ENCODE results near the gene SLC7A4. TPM values are rescaled to one million over a fixed set of nuclear protein-coding genes. Genes with fewer than 3 reads are reported as not detected.

The SLC7A4 gene
- total and polyA plus RNA-seq, 4 donors = 0.15 TPM; not detected in 3

DNA sequence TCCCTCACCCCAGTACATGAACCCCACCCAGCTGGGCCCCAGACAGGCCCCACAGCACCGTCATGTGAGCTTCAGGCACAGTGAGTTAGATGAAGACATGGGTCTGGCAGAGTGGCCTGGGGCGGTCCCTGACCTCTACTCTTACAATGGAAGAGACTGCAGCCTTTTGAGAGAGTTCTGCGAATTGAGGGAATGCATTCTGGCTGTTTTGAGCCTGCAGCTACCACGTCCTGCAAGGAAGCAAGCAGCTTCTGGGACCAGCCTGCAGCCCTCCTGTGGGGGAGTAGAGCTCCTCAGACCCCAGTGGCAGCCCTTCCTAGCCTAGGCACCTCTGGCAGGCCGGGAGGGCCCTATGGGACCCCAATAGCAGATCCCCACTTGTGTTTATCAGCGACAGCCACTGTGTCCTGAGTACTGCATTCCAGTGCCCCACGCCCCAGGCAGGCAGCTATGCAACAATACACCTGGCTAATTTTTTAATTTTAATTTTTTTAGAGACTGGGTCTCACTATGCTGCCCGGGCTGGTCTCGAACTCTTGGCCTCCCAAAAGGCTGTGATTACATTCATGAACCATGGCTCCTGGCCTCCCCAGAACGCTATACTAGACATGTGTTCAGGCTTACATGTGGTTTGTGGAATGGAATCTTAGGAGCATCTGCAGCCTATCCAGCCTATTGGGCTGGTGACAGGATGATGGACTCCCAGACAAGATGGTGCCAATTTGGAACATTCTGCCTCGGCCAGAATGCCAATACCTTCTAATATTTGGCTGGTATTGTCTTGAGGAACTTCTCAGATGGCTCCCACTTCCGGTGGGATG lies 717 bp upstream of the SLC7A4 start:
- Histone ChIP-seq H3K36me3 (ENCODE audit: control insufficient read depth in 1 of 2, insufficient read depth in 2 of 2, low read length in 1 of 2) (no peaks in the 10 kb centered on the region), H3K4me3 (ENCODE audit: low read length in 2 of 2) (no peak overlapping the region), H3K4me1 (ENCODE audit: control insufficient read depth in 1 of 2, insufficient read depth in 2 of 2, low read length in 2 of 2) (no peaks in the 10 kb centered on the region), H3K27ac (ENCODE audit: low read depth in 1 of 2, low read length in 2 of 2) (no peak overlapping the region), H3K27me3 (ENCODE audit: control insufficient read depth in 1 of 2, insufficient read depth in 2 of 2, low read length in 1 of 2) (no peaks in the 10 kb centered on the region), H3K9me3 (ENCODE audit: control insufficient read depth, low read length) (no peaks in the 10 kb centered on the region)
- ATAC-seq (ENCODE audit: low FRiP score) (no peak), DNase-seq (no peak)
- intact Hi-C loops (cut with DNase I) = no loop called here
- WGBS, 2 donors = 85 to 86% methylated on average over 12 of the region's 12 CpGs

DNA sequence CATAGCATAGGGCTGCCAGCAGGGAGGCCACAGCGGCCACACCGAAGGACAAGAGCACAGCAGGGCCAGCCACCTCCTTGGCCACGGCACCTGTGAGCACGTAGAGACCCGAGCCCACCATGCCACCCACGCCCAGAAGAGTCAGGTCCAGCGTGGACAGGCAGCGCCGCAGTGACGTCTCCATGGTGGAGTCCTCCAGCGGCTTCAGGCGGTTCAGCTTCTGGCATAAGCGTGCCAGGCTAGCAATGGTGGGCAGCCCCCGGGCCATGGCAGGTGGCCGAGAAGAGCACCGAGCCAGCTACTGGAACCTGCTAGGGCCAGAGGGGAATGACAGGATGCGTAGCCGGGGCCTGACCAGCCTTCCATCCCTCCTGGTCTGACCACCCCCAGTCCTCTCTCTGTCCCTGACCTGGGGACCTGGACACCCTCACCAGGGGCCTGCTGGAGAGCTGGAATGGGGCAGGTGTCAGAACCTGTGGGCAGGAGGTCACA lies 770 bp downstream of the SLC7A4 start:
- H3K27me3 ChIP-seq (ENCODE audit: control insufficient read depth in 1 of 2, insufficient read depth in 2 of 2, low read length in 1 of 2) = no peaks in the 10 kb centered on the region
- no peak for ATAC-seq (ENCODE audit: low FRiP score)
- intact Hi-C loops (cut with DNase I) = no loop called here
- H3K4me3 ChIP-seq (ENCODE audit: low read length in 2 of 2) = no peak overlapping the region
- no peak overlapping the region for H3K27ac ChIP-seq (ENCODE audit: low read depth in 1 of 2, low read length in 2 of 2)
- no peaks in the 10 kb centered on the region for H3K9me3 ChIP-seq (ENCODE audit: control insufficient read depth, low read length)
- no peaks in the 10 kb centered on the region for H3K4me1 ChIP-seq (ENCODE audit: control insufficient read depth in 1 of 2, insufficient read depth in 2 of 2, low read length in 2 of 2)
- no peak for DNase-seq
- H3K36me3 ChIP-seq (ENCODE audit: control insufficient read depth in 1 of 2, insufficient read depth in 2 of 2, low read length in 1 of 2) = no peaks in the 10 kb centered on the region
- 84 to 90% methylated on average over 17 to 18 of the region's 18 CpGs for WGBS, 2 donors

- ATAC-seq (ENCODE audit: low FRiP score) (no peak), DNase-seq (no peak)
- WGBS, 2 donors = 93% methylated on average over 40 of the region's 40 CpGs
- H3K4me3 ChIP-seq (ENCODE audit: low read length in 2 of 2) = no peak overlapping the region
- no peak overlapping the region for H3K27ac ChIP-seq (ENCODE audit: low read depth in 1 of 2, low read length in 2 of 2)
- H3K36me3 ChIP-seq (ENCODE audit: control insufficient read depth in 1 of 2, insufficient read depth in 2 of 2, low read length in 1 of 2) = no peaks in the 10 kb centered on the region
- H3K27me3 ChIP-seq (ENCODE audit: control insufficient read depth in 1 of 2, insufficient read depth in 2 of 2, low read length in 1 of 2) = no peaks in the 10 kb centered on the region
- H3K4me1 ChIP-seq (ENCODE audit: control insufficient read depth in 1 of 2, insufficient read depth in 2 of 2, low read length in 2 of 2) = no peaks in the 10 kb centered on the region
- no peaks in the 10 kb centered on the region for H3K9me3 ChIP-seq (ENCODE audit: control insufficient read depth, low read length)
- intact Hi-C loops (cut with DNase I) = no loop called here
These were observed 1.5 kb downstream of the SLC7A4 start for GRCh38 chr22:21030621-21031544.

GRCh38 chr22:21030032-21030431 lies 2.3 kb downstream of the SLC7A4 start:
- H3K9me3 ChIP-seq (ENCODE audit: control insufficient read depth, low read length) = no peaks in the 10 kb centered on the region
- H3K27ac ChIP-seq (ENCODE audit: low read depth in 1 of 2, low read length in 2 of 2) = no peak overlapping the region
- no peaks in the 10 kb centered on the region for H3K27me3 ChIP-seq (ENCODE audit: control insufficient read depth in 1 of 2, insufficient read depth in 2 of 2, low read length in 1 of 2)
- H3K4me1 ChIP-seq (ENCODE audit: control insufficient read depth in 1 of 2, insufficient read depth in 2 of 2, low read length in 2 of 2) = no peaks in the 10 kb centered on the region
- 94 to 95% methylated on average over 15 of the region's 15 CpGs for WGBS, 2 donors
- no peak for ATAC-seq (ENCODE audit: low FRiP score)
- no peak overlapping the region for H3K4me3 ChIP-seq (ENCODE audit: low read length in 2 of 2)
- H3K36me3 ChIP-seq (ENCODE audit: control insufficient read depth in 1 of 2, insufficient read depth in 2 of 2, low read length in 1 of 2) = no peaks in the 10 kb centered on the region
- no peak for DNase-seq
- intact Hi-C loops (cut with DNase I) = no loop called here

DNA sequence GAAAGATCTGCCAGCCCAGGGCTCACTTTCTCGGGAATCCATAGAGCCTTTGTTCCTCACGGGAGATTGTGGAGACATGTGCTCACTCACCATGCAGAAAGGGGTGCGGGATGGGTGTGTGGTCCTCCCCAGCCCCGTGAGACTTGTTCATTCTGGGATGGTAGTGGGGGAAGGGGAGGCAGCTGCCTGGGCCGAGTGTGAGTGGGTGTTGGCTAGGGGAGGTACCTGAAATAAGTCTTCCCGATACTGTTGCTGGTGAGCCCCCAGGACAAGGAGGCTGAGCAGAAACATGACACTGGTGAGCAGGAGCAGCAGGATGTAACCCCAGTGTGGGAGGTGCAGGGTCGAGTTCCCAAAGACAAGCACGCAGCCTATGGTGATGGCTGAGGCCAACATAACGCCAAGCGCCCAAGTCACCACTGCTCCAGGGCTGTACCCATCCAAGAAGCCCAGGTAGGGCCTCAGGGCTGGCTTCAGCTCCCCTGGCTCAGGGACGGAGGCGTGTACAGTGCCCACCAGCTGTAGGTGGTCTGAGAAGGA lies 2.8 kb downstream of the SLC7A4 start:
- H3K36me3 ChIP-seq (ENCODE audit: control insufficient read depth in 1 of 2, insufficient read depth in 2 of 2, low read length in 1 of 2) = no peaks in the 10 kb centered on the region
- ATAC-seq (ENCODE audit: low FRiP score) = no peak
- intact Hi-C loops (cut with DNase I) = no loop called here
- no peak overlapping the region for H3K4me3 ChIP-seq (ENCODE audit: low read length in 2 of 2)
- no peak overlapping the region for H3K27ac ChIP-seq (ENCODE audit: low read depth in 1 of 2, low read length in 2 of 2)
- 73 to 77% methylated on average over 12 of the region's 12 CpGs for WGBS, 2 donors
- H3K27me3 ChIP-seq (ENCODE audit: control insufficient read depth in 1 of 2, insufficient read depth in 2 of 2, low read length in 1 of 2) = no peaks in the 10 kb centered on the region
- no peaks in the 10 kb centered on the region for H3K9me3 ChIP-seq (ENCODE audit: control insufficient read depth, low read length)
- DNase-seq = no peak
- no peaks in the 10 kb centered on the region for H3K4me1 ChIP-seq (ENCODE audit: control insufficient read depth in 1 of 2, insufficient read depth in 2 of 2, low read length in 2 of 2)

- Histone ChIP-seq H3K4me3 (ENCODE audit: low read length in 2 of 2) (no peak overlapping the region), H3K4me1 (ENCODE audit: control insufficient read depth in 1 of 2, insufficient read depth in 2 of 2, low read length in 2 of 2) (no peaks in the 10 kb centered on the region), H3K27ac (ENCODE audit: low read depth in 1 of 2, low read length in 2 of 2) (no peak overlapping the region), H3K36me3 (ENCODE audit: control insufficient read depth in 1 of 2, insufficient read depth in 2 of 2, low read length in 1 of 2) (no peaks in the 10 kb centered on the region), H3K27me3 (ENCODE audit: control insufficient read depth in 1 of 2, insufficient read depth in 2 of 2, low read length in 1 of 2) (no peaks in the 10 kb centered on the region), H3K9me3 (ENCODE audit: control insufficient read depth, low read length) (no peaks in the 10 kb centered on the region)
- no peak for DNase-seq
- 94 to 96% methylated on average over 13 of the region's 13 CpGs for WGBS, 2 donors
- ATAC-seq (ENCODE audit: low FRiP score) = no peak
- intact Hi-C loops (cut with DNase I) = no loop called here
These were observed 3.8 kb downstream of the SLC7A4 start for GRCh38 chr22:21028277-21029251.

GRCh38 chr22:21026783-21027692 lies 5.3 kb downstream of the SLC7A4 start:
- WGBS, 2 donors = 47 to 54% methylated on average over 14 of the region's 14 CpGs
- DNase-seq (no peak), ATAC-seq (ENCODE audit: low FRiP score) (no peak)
- Histone ChIP-seq H3K27ac (ENCODE audit: low read depth in 1 of 2, low read length in 2 of 2) (no peak overlapping the region), H3K4me3 (ENCODE audit: low read length in 2 of 2) (no peak overlapping the region), H3K4me1 (ENCODE audit: control insufficient read depth in 1 of 2, insufficient read depth in 2 of 2, low read length in 2 of 2) (no peaks in the 10 kb centered on the region), H3K9me3 (ENCODE audit: control insufficient read depth, low read length) (no peaks in the 10 kb centered on the region), H3K36me3 (ENCODE audit: control insufficient read depth in 1 of 2, insufficient read depth in 2 of 2, low read length in 1 of 2) (no peaks in the 10 kb centered on the region), H3K27me3 (ENCODE audit: control insufficient read depth in 1 of 2, insufficient read depth in 2 of 2, low read length in 1 of 2) (no peaks in the 10 kb centered on the region)
- intact Hi-C loops (cut with DNase I) = no loop called here

Measured in aorta (tissue), 5 donors.